Fibroblast of lung (primary cell): ENCODE data around the gene CLDN2. TPM values are rescaled to one million over a fixed set of nuclear protein-coding genes. Genes with fewer than 3 reads are reported as not detected.
A peak's percentile ranks its signal among the peaks of the same experiment; 100 is the strongest.

ENCODE experiments used
- DNase-seq, 2 donors: peaks; one replicate each; pipeline versions ENCODE4 v3.0.0 to v3.0.0-alpha.2; 2010; ENCODE audit warnings: low read depth in 2 of 2
- H2AFZ ChIP-seq: 2 replicates; pipeline ENCODE4 v1.5.1; 2012; ENCODE audit warnings: low read length, control low read depth, inconsistent platforms
- H3K27ac ChIP-seq: 2 replicates; pipeline ENCODE4 v1.5.1; 2011; ENCODE audit warnings: low read length, control low read depth; ENCODE audit not compliant: insufficient read depth
- H3K27me3 ChIP-seq: 2 replicates; pipeline ENCODE4 v1.5.1; 2011; ENCODE audit warnings: mild to moderate bottlenecking, low read length; ENCODE audit not compliant: control insufficient read depth, insufficient read depth
- H3K36me3 ChIP-seq: 2 replicates; pipeline ENCODE4 v1.5.1; 2011; ENCODE audit warnings: low read length; ENCODE audit not compliant: control insufficient read depth, insufficient read depth
- H3K4me1 ChIP-seq: 2 replicates; pipeline ENCODE4 v1.5.1; 2011; ENCODE audit warnings: low read length; ENCODE audit not compliant: control insufficient read depth, insufficient read depth; ENCODE audit errors: extremely low read depth
- H3K4me2 ChIP-seq: 2 replicates; pipeline ENCODE4 v1.5.1; 2011; ENCODE audit warnings: low read length, control low read depth; ENCODE audit not compliant: insufficient read depth; ENCODE audit errors: extremely low read depth
- H3K4me3 ChIP-seq, 4 experiments: fragments of 200-600 bp in 1 of 4; sonication (generic) in 1 of 4; replicated peaks in 1 of 4; 2 replicates each; pipeline ENCODE4 v1.5.1; 2011 to 2016; ENCODE audit warnings: low read length in 4 of 4, low read depth in 3 of 4, mild to moderate bottlenecking in 3 of 4, control low read depth in 2 of 4, inconsistent platforms in 1 of 4, mixed read lengths in 1 of 4; ENCODE audit not compliant: insufficient read depth in 1 of 4; ENCODE audit errors: control extremely low read depth in 1 of 4
- H3K79me2 ChIP-seq: 2 replicates; pipeline ENCODE4 v1.5.1; 2012; ENCODE audit warnings: mild to moderate bottlenecking, low read length, inconsistent platforms; ENCODE audit not compliant: control insufficient read depth, insufficient read depth
- H3K9ac ChIP-seq: 2 replicates; pipeline ENCODE4 v1.5.1; 2011; ENCODE audit warnings: mild to moderate bottlenecking, low read length, control low read depth; ENCODE audit not compliant: insufficient read depth
- H3K9me3 ChIP-seq: 2 replicates; pipeline ENCODE4 v1.5.1; 2012; ENCODE audit warnings: low read depth, low read length; ENCODE audit not compliant: control insufficient read depth, insufficient read depth
- H4K20me1 ChIP-seq: 2 replicates; pipeline ENCODE4 v1.5.1; 2011; ENCODE audit warnings: low read length; ENCODE audit not compliant: control insufficient read depth, insufficient read depth; ENCODE audit errors: extremely low read depth
- EZH2 ChIP-seq: IDR thresholded peaks from 2 replicates; pipeline ENCODE4 v1.5.1; 2012; ENCODE audit warnings: low read length, control low read depth, mild to moderate bottlenecking; ENCODE audit errors: missing control alignments
- polyA plus RNA-seq, 2 donors: library from polyadenylated mRNA; depleted of rRNA in 1 of 2; stranded (reverse) in 1 of 2; unstranded in 1 of 2; fragments of >200 nt; gene quantifications; 2 replicates each; pipeline ENCODE4 v1.2.1, GENCODE V29; 2011 to 2012; ENCODE audit warnings: missing spikeins in 1 of 2
- total RNA-seq: library from RNA; depleted of rRNA; stranded (reverse); fragments of >200 nt; gene quantifications from 2 replicates; pipeline ENCODE4 v1.2.1, GENCODE V29; 2014
- TF ChIP-seq, protein P1 (sequence below), 2 donors: IDR thresholded peaks in 1 of 2; conservative IDR thresholded peaks in 1 of 2; 1 replicate in 1 of 2; 2 replicates in 1 of 2; pipeline ENCODE4 v1.5.1; 2011 to 2012; ENCODE audit warnings: low read length in 2 of 2, control low read depth in 1 of 2, inconsistent platforms in 1 of 2, low read depth in 1 of 2, mild to moderate bottlenecking in 1 of 2

Gene CLDN2
- total and polyA plus RNA-seq, 2 donors (not counting 1 experiment from before 2014, with no cell fraction given): 0.02 TPM; not detected in 1

DNA sequence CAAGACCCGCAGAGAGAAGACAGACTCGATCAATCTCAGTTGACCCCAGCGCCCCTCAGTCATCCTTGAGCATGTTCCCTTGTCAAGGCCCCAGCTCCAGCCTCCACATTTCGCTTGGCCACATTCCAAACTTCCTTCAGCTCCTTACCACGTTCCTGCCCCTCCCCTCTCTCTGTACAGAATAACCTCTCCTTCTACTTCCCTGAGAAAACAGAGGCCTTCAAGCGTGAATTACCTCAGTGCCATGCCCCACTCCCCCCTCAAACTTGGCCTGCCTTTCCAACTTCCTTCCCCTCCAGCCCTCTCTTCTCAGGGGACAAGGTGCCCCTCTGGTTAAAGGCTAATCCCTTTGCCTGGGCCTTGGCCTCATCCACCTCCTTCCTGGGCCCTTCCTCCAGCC, 13.8 kb upstream of the CLDN2 start:
- Histone ChIP-seq H3K4me2 (no peak overlapping the region), H3K9me3 (no peaks in the 10 kb centered on the region), H3K36me3 (no peaks in the 10 kb centered on the region), H3K27ac (no peak overlapping the region), H3K79me2 (no peaks in the 10 kb centered on the region), H3K4me3 (no peak overlapping the region), H3K9ac (no peak overlapping the region), H4K20me1 (no peaks in the 10 kb centered on the region), H3K27me3 (no peaks in the 10 kb centered on the region), H3K4me1 (no peaks in the 10 kb centered on the region), H2AFZ (no peak overlapping the region)
- TF ChIP-seq EZH2: no peak
- TF ChIP-seq, protein P1, sequence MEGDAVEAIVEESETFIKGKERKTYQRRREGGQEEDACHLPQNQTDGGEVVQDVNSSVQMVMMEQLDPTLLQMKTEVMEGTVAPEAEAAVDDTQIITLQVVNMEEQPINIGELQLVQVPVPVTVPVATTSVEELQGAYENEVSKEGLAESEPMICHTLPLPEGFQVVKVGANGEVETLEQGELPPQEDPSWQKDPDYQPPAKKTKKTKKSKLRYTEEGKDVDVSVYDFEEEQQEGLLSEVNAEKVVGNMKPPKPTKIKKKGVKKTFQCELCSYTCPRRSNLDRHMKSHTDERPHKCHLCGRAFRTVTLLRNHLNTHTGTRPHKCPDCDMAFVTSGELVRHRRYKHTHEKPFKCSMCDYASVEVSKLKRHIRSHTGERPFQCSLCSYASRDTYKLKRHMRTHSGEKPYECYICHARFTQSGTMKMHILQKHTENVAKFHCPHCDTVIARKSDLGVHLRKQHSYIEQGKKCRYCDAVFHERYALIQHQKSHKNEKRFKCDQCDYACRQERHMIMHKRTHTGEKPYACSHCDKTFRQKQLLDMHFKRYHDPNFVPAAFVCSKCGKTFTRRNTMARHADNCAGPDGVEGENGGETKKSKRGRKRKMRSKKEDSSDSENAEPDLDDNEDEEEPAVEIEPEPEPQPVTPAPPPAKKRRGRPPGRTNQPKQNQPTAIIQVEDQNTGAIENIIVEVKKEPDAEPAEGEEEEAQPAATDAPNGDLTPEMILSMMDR (conservative IDR thresholded peaks at IDR 0.05 in 1 of 2, IDR thresholded peaks at IDR 0.05 in 1 of 2; ENCODE audit: low read depth in 1 of 2, low read length in 2 of 2): no peak
- DNase-seq: no peak

DNA sequence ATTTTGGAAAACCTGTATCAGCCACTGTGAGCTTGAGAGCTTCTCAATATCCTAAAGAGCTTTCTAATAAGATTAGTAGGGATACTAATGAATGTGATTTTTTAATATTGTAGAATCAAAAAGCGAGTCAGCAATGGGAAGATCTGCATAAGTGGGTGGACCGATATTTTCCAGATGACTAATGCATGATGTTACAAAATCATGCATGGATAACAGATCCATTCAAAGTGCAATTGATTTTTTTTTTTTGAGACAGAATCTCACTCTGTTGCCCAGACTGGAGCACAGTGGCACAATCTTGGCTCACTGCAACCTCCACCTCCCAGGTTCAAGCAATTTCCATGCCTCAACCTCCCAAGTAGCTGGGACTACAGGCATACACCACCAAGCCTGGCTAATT, 7.3 kb upstream of the CLDN2 start:
- no peaks in the 10 kb centered on the region for H3K4me1 ChIP-seq
- no peaks in the 10 kb centered on the region for H3K9me3 ChIP-seq
- TF ChIP-seq EZH2: no peak
- TF ChIP-seq, protein P1 (conservative IDR thresholded peaks at IDR 0.05 in 1 of 2, IDR thresholded peaks at IDR 0.05 in 1 of 2; ENCODE audit: low read depth in 1 of 2, low read length in 2 of 2): no peak
- no peak overlapping the region for H3K9ac ChIP-seq
- H4K20me1 ChIP-seq: no peaks in the 10 kb centered on the region
- H3K4me3 ChIP-seq: no peak overlapping the region
- H2AFZ ChIP-seq: no peak overlapping the region
- no peaks in the 10 kb centered on the region for H3K36me3 ChIP-seq
- DNase-seq: peak; percentile 45
- no peaks in the 10 kb centered on the region for H3K27me3 ChIP-seq
- no peak overlapping the region for H3K4me2 ChIP-seq
- H3K27ac ChIP-seq: no peak overlapping the region
- no peaks in the 10 kb centered on the region for H3K79me2 ChIP-seq

DNA sequence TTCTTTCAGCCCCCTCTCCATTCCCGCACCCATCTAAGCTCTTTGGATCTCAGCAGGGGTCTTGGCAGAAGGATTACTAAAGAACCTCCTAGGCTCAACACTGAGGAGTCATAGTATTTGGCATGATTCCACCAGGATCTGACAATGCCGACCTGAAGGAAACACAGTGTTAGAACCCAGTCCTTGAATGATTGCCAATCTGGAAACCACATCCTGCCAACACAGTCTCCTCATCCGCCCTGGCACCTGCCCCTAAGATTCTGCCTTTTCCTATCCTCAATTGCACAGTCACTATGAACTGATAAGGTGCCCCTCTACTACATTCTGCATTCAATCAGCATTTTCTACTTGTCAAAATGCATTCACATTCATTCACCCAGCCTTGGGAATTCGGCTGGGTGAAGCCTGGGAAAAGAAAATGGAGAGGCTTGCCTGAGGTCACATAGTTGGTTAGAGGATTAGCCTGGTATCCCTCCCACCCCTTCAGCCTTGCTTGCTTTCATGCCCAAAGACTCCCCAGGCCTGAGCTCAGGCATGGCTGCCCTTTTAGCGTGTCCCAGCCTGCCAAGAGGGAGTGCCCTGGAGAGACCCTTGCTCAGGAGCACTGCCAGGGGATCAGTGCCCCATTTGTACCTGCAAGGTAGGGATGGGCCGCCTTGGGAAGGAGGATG, 2.2 kb upstream of the CLDN2 start:
- TF ChIP-seq, protein P1 (conservative IDR thresholded peaks at IDR 0.05 in 1 of 2, IDR thresholded peaks at IDR 0.05 in 1 of 2; ENCODE audit: low read depth in 1 of 2, low read length in 2 of 2): no peak
- TF ChIP-seq EZH2: no peak
- Histone ChIP-seq H3K27ac (no peak overlapping the region), H3K4me2 (peak overlapping the region; percentile 44), H3K4me1 (no peaks in the 10 kb centered on the region), H3K36me3 (no peaks in the 10 kb centered on the region), H3K27me3 (no peaks in the 10 kb centered on the region), H4K20me1 (no peaks in the 10 kb centered on the region), H3K9me3 (no peaks in the 10 kb centered on the region), H3K79me2 (no peaks in the 10 kb centered on the region), H2AFZ (no peak overlapping the region), H3K9ac (no peak overlapping the region), H3K4me3 (no peak overlapping the region)
- peak; percentile 55 to 79 for DNase-seq
